H1 (cell line): ENCODE results near the gene ANKRD66. TPM values are rescaled to one million over a fixed set of nuclear protein-coding genes. Genes with fewer than 3 reads are reported as not detected.

Experiments
- CTCF ChIA-PET: fragments of 300-600 bp; sonication (Branson Sonifier 250); formaldehyde crosslinking; loops from one replicate; lab custom pipeline; 2021; ENCODE audit not compliant: partially characterized antibody; lab: Charles Lee
- POLR2A ChIA-PET: fragments of 300-600 bp; sonication (Branson Sonifier 250); formaldehyde crosslinking; loops from one replicate; lab custom pipeline; 2021; ENCODE audit warnings: inconsistent platforms; ENCODE audit not compliant: partially characterized antibody; lab: Charles Lee
- DNase-seq, 2 experiments: peaks; one replicate each; pipeline versions ENCODE4 v3.0.0 to v3.0.0-alpha.2; 2010 to 2022; ENCODE audit warnings: low spot score in 2 of 2, low read depth in 1 of 2, mixed read lengths in 1 of 2
- FAIRE-seq: peaks from 2 replicates; lab custom pipeline; 2011; peaks lifted over from hg19 to GRCh38; lab: Jason Lieb, UNC
- H2AFZ ChIP-seq: 2 replicates; pipeline ENCODE4 v1.8.1; 2012; ENCODE audit warnings: low read length, inconsistent platforms
- H2AK5ac ChIP-seq: 2 replicates; pipeline ENCODE4 v1.6.1; 2013; ENCODE audit warnings: low read depth, low read length
- H2BK120ac ChIP-seq: replicated peaks from 2 replicates; pipeline ENCODE3; 2013; ENCODE audit warnings: low read depth, low read length, inconsistent platforms
- H2BK12ac ChIP-seq: 2 replicates; pipeline ENCODE4 v1.6.1; 2013; ENCODE audit warnings: low read depth, low read length
- H2BK15ac ChIP-seq: 2 replicates; pipeline ENCODE4 v1.6.1; 2013; ENCODE audit warnings: low read length
- H2BK20ac ChIP-seq: 2 replicates; pipeline ENCODE4 v1.6.1; 2013; ENCODE audit warnings: low read length
- H2BK5ac ChIP-seq: 2 replicates; pipeline ENCODE4 v1.6.1; 2013; ENCODE audit warnings: low read depth, low read length
- H3K14ac ChIP-seq: 2 replicates; pipeline ENCODE4 v1.6.1; 2013; ENCODE audit warnings: inconsistent platforms; ENCODE audit not compliant: insufficient read length
- H3K18ac ChIP-seq: 2 replicates; pipeline ENCODE4 v1.6.1; 2013; ENCODE audit warnings: low read length; ENCODE audit errors: extremely low read depth
- H3K23ac ChIP-seq: 2 replicates; pipeline ENCODE4 v1.6.1; 2013; ENCODE audit warnings: inconsistent platforms; ENCODE audit not compliant: insufficient read length
- H3K23me2 ChIP-seq: 2 replicates; pipeline ENCODE4 v1.6.1; 2013; ENCODE audit warnings: low read depth, low read length
- H3K27ac ChIP-seq: 2 replicates; pipeline ENCODE4 v1.6.1; 2011; ENCODE audit warnings: low read depth, low read length, inconsistent platforms
- H3K27me3 ChIP-seq, 4 experiments: replicated peaks in 1 of 4; 1 replicate in 1 of 4; 2 replicates in 3 of 4; pipeline versions ENCODE4 v1.6.1 to v1.8.1; 2011 to 2013; ENCODE audit warnings: low read length in 3 of 4, mild to moderate bottlenecking in 3 of 4, inconsistent platforms in 2 of 4, mixed read lengths in 2 of 4, moderate library complexity in 1 of 4; ENCODE audit not compliant: control insufficient read depth in 3 of 4, insufficient read depth in 3 of 4; ENCODE audit errors: extremely low read depth in 1 of 4
- H3K36me3 ChIP-seq, 4 experiments: 2 replicates each; pipeline versions ENCODE4 v1.6.1 to v1.8.1; 2011 to 2013; ENCODE audit warnings: mild to moderate bottlenecking in 4 of 4, low read length in 3 of 4, moderate library complexity in 2 of 4, control low read depth in 1 of 4, inconsistent platforms in 1 of 4; ENCODE audit not compliant: insufficient read depth in 4 of 4, control insufficient read depth in 2 of 4
- H3K4ac ChIP-seq: replicated peaks from 2 replicates; pipeline ENCODE3; 2013; ENCODE audit warnings: low read length, low read depth, mixed read lengths, inconsistent platforms; ENCODE audit not compliant: insufficient read length
- H3K4me1 ChIP-seq, 4 experiments: replicated peaks in 1 of 4; 1 replicate in 1 of 4; 2 replicates in 3 of 4; pipeline versions ENCODE4 v1.6.1 to v1.8.1; 2011 to 2013; ENCODE audit warnings: low read length in 3 of 4, inconsistent platforms in 2 of 4, mixed read lengths in 1 of 4; ENCODE audit not compliant: insufficient read depth in 4 of 4, control insufficient read depth in 3 of 4
- H3K4me2 ChIP-seq, 2 experiments: 2 replicates each; pipeline versions ENCODE4 v1.6.1 to v1.8.1; 2011 to 2013; ENCODE audit warnings: low read depth in 2 of 2, low read length in 2 of 2, control low read depth in 1 of 2, inconsistent platforms in 1 of 2, mild to moderate bottlenecking in 1 of 2; ENCODE audit not compliant: insufficient read depth in 1 of 2
- H3K4me3 ChIP-seq, 4 experiments: fragments of 200-600, 300-600 bp in 1 of 4; sonication (generic), shearing (Covaris generic), sonication (Bioruptor Twin) in 1 of 4; 2 replicates each; pipeline versions ENCODE4 v1.5.1 to v1.8.1; 2011 to 2016; ENCODE audit warnings: low read length in 4 of 4, low read depth in 3 of 4, control low read depth in 2 of 4, inconsistent platforms in 2 of 4, mild to moderate bottlenecking in 2 of 4, mixed read lengths in 1 of 4, moderate library complexity in 1 of 4; ENCODE audit not compliant: insufficient read depth in 2 of 4; ENCODE audit errors: extremely low read depth in 1 of 4
- H3K56ac ChIP-seq: replicated peaks from 2 replicates; pipeline ENCODE3; 2013; ENCODE audit warnings: low read depth, mild to moderate bottlenecking, mixed read lengths, low read length, inconsistent platforms; ENCODE audit not compliant: insufficient read length
- H3K79me1 ChIP-seq: 2 replicates; pipeline ENCODE4 v1.6.1; 2013; ENCODE audit warnings: low read depth, low read length, control low read depth
- H3K79me2 ChIP-seq, 2 experiments: 2 replicates each; pipeline versions ENCODE4 v1.6.1 to v1.8.1; 2012 to 2013; ENCODE audit warnings: low read length in 2 of 2, mild to moderate bottlenecking in 2 of 2, inconsistent platforms in 1 of 2; ENCODE audit not compliant: insufficient read depth in 2 of 2, control insufficient read depth in 1 of 2
- H3K9ac ChIP-seq, 4 experiments: replicated peaks in 1 of 4; 1 replicate in 1 of 4; 2 replicates in 3 of 4; pipeline versions ENCODE4 v1.6.1 to v1.8.1; 2011 to 2013; ENCODE audit warnings: low read depth in 3 of 4, low read length in 3 of 4, control low read depth in 2 of 4, mild to moderate bottlenecking in 2 of 4, moderate library complexity in 2 of 4, inconsistent platforms in 1 of 4; ENCODE audit errors: extremely low read depth in 1 of 4
- H3K9me3 ChIP-seq, 2 experiments: 2 replicates each; pipeline versions ENCODE4 v1.6.1 to v1.8.1; 2012 to 2013; ENCODE audit warnings: mild to moderate bottlenecking in 2 of 2, moderate library complexity in 2 of 2, control low read depth in 1 of 2, inconsistent platforms in 1 of 2, low read depth in 1 of 2, low read length in 1 of 2, mixed read lengths in 1 of 2; ENCODE audit not compliant: insufficient read depth in 2 of 2
- H4K20me1 ChIP-seq, 2 experiments: replicated peaks in 1 of 2; 2 replicates each; pipeline versions ENCODE3 to v1.8.1; 2011 to 2013; ENCODE audit warnings: inconsistent platforms in 2 of 2, low read length in 2 of 2, mild to moderate bottlenecking in 1 of 2; ENCODE audit not compliant: insufficient read depth in 2 of 2, control insufficient read depth in 1 of 2
- H4K5ac ChIP-seq: 2 replicates; pipeline ENCODE4 v1.6.1; 2013; ENCODE audit warnings: low read length, low read depth, mixed read lengths, inconsistent platforms; ENCODE audit not compliant: insufficient read length
- H4K8ac ChIP-seq: 2 replicates; pipeline ENCODE4 v1.8.0; 2013; ENCODE audit warnings: mild to moderate bottlenecking, moderate library complexity, low read length, inconsistent platforms; ENCODE audit not compliant: insufficient read depth; ENCODE audit errors: extremely low read depth
- H4K91ac ChIP-seq: replicated peaks from 2 replicates; pipeline ENCODE3; 2013; ENCODE audit warnings: low read length, mixed read lengths, inconsistent platforms; ENCODE audit not compliant: insufficient read length
- ATF2 ChIP-seq: IDR thresholded peaks from 2 replicates; pipeline ENCODE4 v1.6.1; 2012; ENCODE audit warnings: low read length, inconsistent platforms
- CEBPB ChIP-seq: IDR thresholded peaks from 2 replicates; pipeline ENCODE4 v1.6.1; 2012; ENCODE audit warnings: low read depth, low read length
- CTCF ChIP-seq, 3 experiments: IDR thresholded peaks; 1 replicate in 2 of 3; 2 replicates in 1 of 3; pipeline versions ENCODE4 v1.5.1 to v1.6.1; 2011; ENCODE audit warnings: low read length in 3 of 3, mild to moderate bottlenecking in 3 of 3, inconsistent platforms in 2 of 3, low read depth in 1 of 3, moderate library complexity in 1 of 3; ENCODE audit not compliant: insufficient read depth in 1 of 3; ENCODE audit errors: control extremely low read depth in 1 of 3
- EP300 ChIP-seq, 2 experiments: IDR thresholded peaks; 1 replicate in 1 of 2; 2 replicates in 1 of 2; pipeline ENCODE4 v1.6.1; 2011 to 2012; ENCODE audit warnings: low read depth in 2 of 2, low read length in 2 of 2, mild to moderate bottlenecking in 2 of 2, borderline replicate concordance in 1 of 2, inconsistent platforms in 1 of 2, moderate library complexity in 1 of 2
- FOSL1 ChIP-seq: IDR thresholded peaks from 2 replicates; pipeline ENCODE4 v1.6.1; 2011; ENCODE audit warnings: mild to moderate bottlenecking, low read depth, low read length, moderate library complexity; ENCODE audit not compliant: insufficient read depth
- MAFK ChIP-seq: IDR thresholded peaks from 2 replicates; pipeline ENCODE4 v1.6.1; 2012; ENCODE audit warnings: low read depth, mild to moderate bottlenecking, improper control_type of control experiment, low read length
- NANOG ChIP-seq: IDR thresholded peaks from 2 replicates; pipeline ENCODE4 v1.6.1; 2011; ENCODE audit warnings: low read length, low read depth, mild to moderate bottlenecking, inconsistent platforms; ENCODE audit not compliant: insufficient read depth, poor library complexity, severe bottlenecking
- RFX5 ChIP-seq: IDR thresholded peaks from 2 replicates; pipeline ENCODE4 v1.6.1; 2011; ENCODE audit warnings: low read depth, low read length, improper control_type of control experiment, borderline replicate concordance
- RXRA ChIP-seq: IDR thresholded peaks from 2 replicates; pipeline ENCODE4 v1.6.1; 2011; ENCODE audit warnings: low read depth, mild to moderate bottlenecking, low read length, moderate library complexity; ENCODE audit not compliant: insufficient read depth
- SP4 ChIP-seq: IDR thresholded peaks from 2 replicates; pipeline ENCODE4 v1.6.1; 2012; ENCODE audit warnings: low read length, inconsistent platforms
- WGBS, 2 experiments: shearing (Covaris generic) in 1 of 2; methylation state at CpG; one replicate each; pipeline versions ENCODE4 v1.1.6 to v1.1.7; 2013 to 2015; ENCODE audit warnings: low lambda C conversion rate in 2 of 2, mixed read lengths in 2 of 2, inconsistent platforms in 1 of 2, low coverage in 1 of 2, missing lambda C conversion rate in 1 of 2; ENCODE audit not compliant: insufficient replicate concordance in 2 of 2, insufficient coverage in 1 of 2, insufficient read length in 1 of 2; ENCODE audit errors: extremely low coverage in 1 of 2, missing lambda C conversion rate in 1 of 2; 5-methylcytosine and 5-hydroxymethylcytosine counted together
- polyA plus RNA-seq, 7 experiments: library from polyadenylated mRNA; depleted of rRNA in 3 of 7; stranded (reverse) in 5 of 7; unstranded in 2 of 7; fragments of >200 nt in 5 of 7; fragments of 200-250 nt in 2 of 7; gene quantifications; 1 replicate in 5 of 7; 2 replicates in 1 of 7; 4 replicates in 1 of 7; pipeline versions ENCODE4 v1.2.1 to v1.2.3, GENCODE V29; 2011 to 2013; ENCODE audit warnings: missing spikeins in 2 of 7, mixed read lengths in 2 of 7
- total RNA-seq: library from RNA; stranded (reverse); fragmentation: NEBNext Ultra II Directional; extraction: Animal tissue kit (Norgen Biotek cat#: 25700); gene quantifications from 2 replicates; pipeline ENCODE4 v1.2.1, GENCODE V29; 2021

Gene ANKRD66
- total and polyA plus RNA-seq, 2 of the 8 experiments (the other 6 are each of a cell fraction or from before 2014, with no cell fraction given): 0.05 TPM; not detected in 1

- Histone ChIP-seq H3K18ac (no peak overlapping the region), H2BK5ac (no peak overlapping the region), H3K79me1 (no peaks in the 10 kb centered on the region), H2BK12ac (no peak overlapping the region), H3K27me3 (no peaks in the 10 kb centered on the region), H3K56ac (no peak overlapping the region), H3K23ac (no peak overlapping the region), H4K20me1 (no peaks in the 10 kb centered on the region), H3K36me3 (no peaks in the 10 kb centered on the region), H3K4me2 (no peak overlapping the region), H4K5ac (no peak overlapping the region), H2AK5ac (no peak overlapping the region), H3K4me1 (no peaks in the 10 kb centered on the region), H2BK120ac (no peak overlapping the region), H3K27ac (no peak overlapping the region), H2BK15ac (no peak overlapping the region), H2AFZ (no peak overlapping the region), H3K4ac (no peak overlapping the region), H3K4me3 (no peak overlapping the region), H3K14ac (no peak overlapping the region), H3K9ac (no peak overlapping the region), H4K8ac (no peak overlapping the region), H3K79me2 (no peaks in the 10 kb centered on the region), H4K91ac (no peak overlapping the region), H3K9me3 (no peaks in the 10 kb centered on the region), H2BK20ac (no peak overlapping the region), H3K23me2 (no peaks in the 10 kb centered on the region)
- WGBS, 2 experiments: 36% methylated on average over 1 of the region's 1 CpG; no CpG with 5 or more reads in 1 of the 2 experiments
- ChIA-PET POLR2A (no interaction called here), CTCF (interaction anchor here (0.9 to 1.2 kb wide), 2 partner anchors 13 to 199 kb away, joined by 3 to 4 read pairs; no protein-coding TSS in a partner anchor)
- TF ChIP-seq RXRA (no peak), CEBPB (no peak), EP300 (IDR thresholded peaks at IDR 0.05; ENCODE audit: borderline replicate concordance in 1 of 2, low read depth in 2 of 2, low read length in 2 of 2) (no peak), RFX5 (no peak), CTCF (IDR thresholded peaks at IDR 0.05; ENCODE audit: control extremely low read depth in 1 of 3, insufficient read depth in 1 of 3, low read depth in 1 of 3, low read length in 3 of 3) (no peak), MAFK (no peak), SP4 (no peak), NANOG (no peak), ATF2 (no peak), FOSL1 (no peak)
- DNase-seq (no peak), FAIRE-seq (no peak)
Measured at GRCh38 chr6:46792635-46793034, 45.9 kb downstream of the ANKRD66 start.
